ENCODE data around the gene SIRT4. TPM values are rescaled to one million over a fixed set of nuclear protein-coding genes. Genes with fewer than 3 reads are reported as not detected.
"Not testable (repeated sequence)": the region's sequence is repeated elsewhere in the genome, so short reads cannot be mapped to it uniquely, and the experiment has no call there.

Gene SIRT4
- total RNA-seq, 3 donors from 2014 or later = 0.98 to 3.1 (median 1.6) TPM

GRCh38 chr12:120331390-120331789, 29.3 kb downstream of the SIRT4 start:
- H3K4me3 ChIP-seq = no peak overlapping the region
- TF ChIP-seq CTCF (IDR thresholded peaks at IDR 0.05) (no peak), POLR2A (IDR thresholded peaks at IDR 0.05) (no peak), POLR2AphosphoS5 (IDR thresholded peaks at IDR 0.05) (no peak)

GRCh38 chr12:120332041-120332440, 29.9 kb downstream of the SIRT4 start:
- no peak for DNase-seq (ENCODE audit: low spot score in 2 of 2)
- H3K4me1 ChIP-seq = no peaks in the 10 kb centered on the region

More at GRCh38 chr12:120331390-120331789, 29.3 kb downstream of the SIRT4 start:
- Histone ChIP-seq H3K9me3 (no peaks in the 10 kb centered on the region), H3K4me1 (no peaks in the 10 kb centered on the region), H3K27me3 (no peaks in the 10 kb centered on the region), H3K36me3 (no peaks in the 10 kb centered on the region), H3K27ac (no peak overlapping the region)
- DNase-seq (ENCODE audit: low spot score in 2 of 2) = no peak
- intact Hi-C loops (cut with DNase I; ENCODE audit: low total_unique reads) = no loop called here

GRCh38 chr12:120332523-120332922, 30.4 kb downstream of the SIRT4 start:
- intact Hi-C loops (cut with DNase I; ENCODE audit: low total_unique reads) = no loop called here
- no peak overlapping the region for H3K27ac ChIP-seq

More at GRCh38 chr12:120332041-120332440, 29.9 kb downstream of the SIRT4 start:
- no peaks in the 10 kb centered on the region for H3K27me3 ChIP-seq
- intact Hi-C loops (cut with DNase I; ENCODE audit: low total_unique reads) = no loop called here
- H3K9me3 ChIP-seq = no peaks in the 10 kb centered on the region
- H3K4me3 ChIP-seq = no peak overlapping the region
- no peak overlapping the region for H3K27ac ChIP-seq
- TF ChIP-seq POLR2A (IDR thresholded peaks at IDR 0.05) (no peak), POLR2AphosphoS5 (IDR thresholded peaks at IDR 0.05) (no peak), CTCF (IDR thresholded peaks at IDR 0.05) (no peak)
- H3K36me3 ChIP-seq = no peaks in the 10 kb centered on the region

GRCh38 chr12:120335447-120335846, 33.3 kb downstream of the SIRT4 start:
- H3K4me3 ChIP-seq; H3K36me3 ChIP-seq; H3K9me3 ChIP-seq; H3K27ac ChIP-seq; H3K4me1 ChIP-seq; intact Hi-C loops (cut with DNase I; ENCODE audit: low total_unique reads); H3K27me3 ChIP-seq: not testable (repeated sequence)
- peak in 1 of 3 donors; percentile 55 for TF ChIP-seq CTCF (IDR thresholded peaks at IDR 0.05)
- peak in 1 of 2 donors; percentile 37 for DNase-seq (ENCODE audit: low spot score in 2 of 2)

More at GRCh38 chr12:120332523-120332922, 30.4 kb downstream of the SIRT4 start:
- Histone ChIP-seq H3K27me3 (no peaks in the 10 kb centered on the region), H3K4me3 (no peak overlapping the region), H3K4me1 (no peaks in the 10 kb centered on the region), H3K9me3 (no peaks in the 10 kb centered on the region), H3K36me3 (no peaks in the 10 kb centered on the region)
- DNase-seq (ENCODE audit: low spot score in 2 of 2) = no peak
- no peak for TF ChIP-seq CTCF (IDR thresholded peaks at IDR 0.05)
- no peak for TF ChIP-seq POLR2AphosphoS5 (IDR thresholded peaks at IDR 0.05)

- H3K4me1 ChIP-seq; H3K4me3 ChIP-seq; H3K27me3 ChIP-seq; DNase-seq (ENCODE audit: low spot score in 2 of 2); intact Hi-C loops (cut with DNase I; ENCODE audit: low total_unique reads); H3K27ac ChIP-seq; H3K36me3 ChIP-seq; H3K9me3 ChIP-seq: not testable (repeated sequence)
Observed at GRCh38 chr12:120336392-120336791, 34.3 kb downstream of the SIRT4 start.

GRCh38 chr12:120337730-120338129, 35.6 kb downstream of the SIRT4 start:
- no peak overlapping the region for H3K27ac ChIP-seq
- intact Hi-C loops (cut with DNase I; ENCODE audit: low total_unique reads) = no loop called here
- no peak for DNase-seq (ENCODE audit: low spot score in 2 of 2)
- no peaks in the 10 kb centered on the region for H3K27me3 ChIP-seq
- no peaks in the 10 kb centered on the region for H3K36me3 ChIP-seq
- no peak for TF ChIP-seq CTCF (IDR thresholded peaks at IDR 0.05)
- no peak for TF ChIP-seq POLR2A (IDR thresholded peaks at IDR 0.05)
- TF ChIP-seq POLR2AphosphoS5 (IDR thresholded peaks at IDR 0.05) = no peak
- no peaks in the 10 kb centered on the region for H3K4me1 ChIP-seq
- H3K9me3 ChIP-seq = no peaks in the 10 kb centered on the region
- no peak overlapping the region for H3K4me3 ChIP-seq
